SU-DHL-6 (cell line): ENCODE results near the gene PDE8B.

ENCODE experiments used
- H2AFZ ChIP-seq: fragments of 200-600 bp; sonication (generic); 2 replicates; pipeline ENCODE4 v1.6.1; 2014; ENCODE audit warnings: low read depth, mild to moderate bottlenecking, moderate library complexity, mixed read lengths, antibody characterized with exemption, low read length; ENCODE audit not compliant: severe bottlenecking
- H3F3A ChIP-seq: fragments of 200-600 bp; shearing (Covaris generic); 2 replicates; pipeline ENCODE4 v1.6.0; 2016; ENCODE audit warnings: antibody characterized with exemption, mild to moderate bottlenecking; ENCODE audit not compliant: insufficient read depth
- H3K27ac ChIP-seq: fragments of 200-600 bp; sonication (generic); 2 replicates; pipeline ENCODE4 v1.5.1; 2016; ENCODE audit warnings: low read depth, mild to moderate bottlenecking, low read length, moderate library complexity, mixed read lengths
- H3K27me3 ChIP-seq: fragments of 200-600 bp; sonication (generic), shearing (Covaris generic); 2 replicates; pipeline ENCODE4 v1.6.0; 2014; ENCODE audit warnings: mild to moderate bottlenecking, low read length
- H3K36me3 ChIP-seq: fragments of 200-600 bp; sonication (generic); 2 replicates; pipeline ENCODE4 v1.6.1; 2014; ENCODE audit warnings: mild to moderate bottlenecking, low read length, mixed read lengths
- H3K4me2 ChIP-seq: fragments of 300-600, 200-600 bp; shearing (Covaris generic), sonication (generic); 2 replicates; pipeline ENCODE4 v1.6.0; 2014; ENCODE audit warnings: low read length, low read depth, mild to moderate bottlenecking; ENCODE audit not compliant: poor library complexity, severe bottlenecking
- H3K4me3 ChIP-seq: fragments of 200-600 bp; sonication (generic); 2 replicates; pipeline ENCODE4 v1.5.1; 2014; ENCODE audit warnings: antibody characterized with exemption, low read length, mild to moderate bottlenecking, mixed read lengths; ENCODE audit not compliant: insufficient read depth, poor library complexity, severe bottlenecking
- H3K79me2 ChIP-seq: fragments of 200-600 bp; sonication (generic); 2 replicates; pipeline ENCODE4 v1.6.1; 2014; ENCODE audit warnings: mild to moderate bottlenecking, low read length, moderate library complexity; ENCODE audit not compliant: insufficient read depth
- H3K9ac ChIP-seq: fragments of 200-600 bp; sonication (generic); 2 replicates; pipeline ENCODE4 v1.7.0; 2014; ENCODE audit warnings: mild to moderate bottlenecking, low read length
- H3K9me2 ChIP-seq: fragments of 200-600 bp; sonication (generic); replicated peaks from 2 replicates; pipeline ENCODE4 v1.6.1; 2014; ENCODE audit warnings: low read length; ENCODE audit not compliant: insufficient read depth
- H3K9me3 ChIP-seq: fragments of 200-600 bp; sonication (generic); 2 replicates; pipeline ENCODE4 v1.6.1; 2014; ENCODE audit warnings: low read length, mixed read lengths; ENCODE audit not compliant: insufficient read depth
- H4K20me1 ChIP-seq: fragments of 200-600 bp; sonication (generic); 2 replicates; pipeline ENCODE4 v1.6.1; 2014; ENCODE audit warnings: low read depth, mild to moderate bottlenecking, antibody characterized with exemption, low read length, moderate library complexity, mixed read lengths
- EZH2phosphoT487 ChIP-seq: fragments of 200-600 bp; sonication (generic), shearing (Covaris generic); conservative IDR thresholded peaks from 2 replicates; pipeline ENCODE4 v1.6.1; 2018; ENCODE audit warnings: mild to moderate bottlenecking, antibody characterized with exemption, low read length, moderate library complexity, mixed read lengths
- TF ChIP-seq, protein P1 (sequence below): fragments of 200-600 bp; sonication (generic); IDR thresholded peaks from one replicate; pipeline ENCODE4 v1.5.1; 2017; ENCODE audit warnings: antibody characterized with exemption, mild to moderate bottlenecking, low read length, moderate library complexity; ENCODE audit not compliant: insufficient read depth, poor library complexity, severe bottlenecking

Gene PDE8B

DNA sequence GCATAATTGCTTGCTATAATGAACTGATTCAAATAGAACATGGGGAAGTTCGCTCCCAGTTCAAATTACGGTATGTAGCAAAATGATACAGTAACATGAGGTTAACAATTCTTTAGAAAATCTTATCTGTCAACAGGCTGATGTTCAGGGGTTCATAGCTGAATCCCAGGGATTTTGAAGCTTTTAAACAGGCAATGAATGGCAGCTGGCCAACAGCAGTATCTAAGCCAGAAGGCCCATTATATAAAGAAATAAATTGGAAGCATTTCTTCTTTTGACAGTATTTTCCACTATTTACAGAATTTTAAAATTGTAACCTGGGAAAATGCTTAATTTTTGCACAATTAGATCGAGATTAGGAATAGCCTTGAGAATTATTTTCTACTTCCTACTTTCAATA is 126.8 kb downstream of the PDE8B start:
- Histone ChIP-seq H3K9me3 (no peaks in the 10 kb centered on the region), H3F3A (no peaks in the 10 kb centered on the region), H3K9ac (no peak overlapping the region), H4K20me1 (no peaks in the 10 kb centered on the region), H3K36me3 (no peaks in the 10 kb centered on the region), H3K4me3 (no peak overlapping the region), H2AFZ (no peak overlapping the region), H3K4me2 (no peak overlapping the region), H3K79me2 (no peaks in the 10 kb centered on the region), H3K27me3 (no peaks in the 10 kb centered on the region), H3K27ac (no peak overlapping the region), H3K9me2 (no peaks in the 10 kb centered on the region)
- no peak for TF ChIP-seq EZH2phosphoT487
- TF ChIP-seq, protein P1, sequence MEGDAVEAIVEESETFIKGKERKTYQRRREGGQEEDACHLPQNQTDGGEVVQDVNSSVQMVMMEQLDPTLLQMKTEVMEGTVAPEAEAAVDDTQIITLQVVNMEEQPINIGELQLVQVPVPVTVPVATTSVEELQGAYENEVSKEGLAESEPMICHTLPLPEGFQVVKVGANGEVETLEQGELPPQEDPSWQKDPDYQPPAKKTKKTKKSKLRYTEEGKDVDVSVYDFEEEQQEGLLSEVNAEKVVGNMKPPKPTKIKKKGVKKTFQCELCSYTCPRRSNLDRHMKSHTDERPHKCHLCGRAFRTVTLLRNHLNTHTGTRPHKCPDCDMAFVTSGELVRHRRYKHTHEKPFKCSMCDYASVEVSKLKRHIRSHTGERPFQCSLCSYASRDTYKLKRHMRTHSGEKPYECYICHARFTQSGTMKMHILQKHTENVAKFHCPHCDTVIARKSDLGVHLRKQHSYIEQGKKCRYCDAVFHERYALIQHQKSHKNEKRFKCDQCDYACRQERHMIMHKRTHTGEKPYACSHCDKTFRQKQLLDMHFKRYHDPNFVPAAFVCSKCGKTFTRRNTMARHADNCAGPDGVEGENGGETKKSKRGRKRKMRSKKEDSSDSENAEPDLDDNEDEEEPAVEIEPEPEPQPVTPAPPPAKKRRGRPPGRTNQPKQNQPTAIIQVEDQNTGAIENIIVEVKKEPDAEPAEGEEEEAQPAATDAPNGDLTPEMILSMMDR = no peak

- Histone ChIP-seq H2AFZ (no peak overlapping the region), H3K9me3 (no peaks in the 10 kb centered on the region), H3K9me2 (no peaks in the 10 kb centered on the region), H3K27ac (no peak overlapping the region), H3K9ac (no peak overlapping the region), H3F3A (no peaks in the 10 kb centered on the region), H3K27me3 (no peaks in the 10 kb centered on the region), H3K4me2 (no peak overlapping the region), H3K36me3 (no peaks in the 10 kb centered on the region), H3K4me3 (no peak overlapping the region), H4K20me1 (no peaks in the 10 kb centered on the region), H3K79me2 (no peaks in the 10 kb centered on the region)
- TF ChIP-seq, protein P1 = no peak
- TF ChIP-seq EZH2phosphoT487 = no peak
Measured at GRCh38 chr5:77337686-77338085, 127.2 kb downstream of the PDE8B start.

DNA sequence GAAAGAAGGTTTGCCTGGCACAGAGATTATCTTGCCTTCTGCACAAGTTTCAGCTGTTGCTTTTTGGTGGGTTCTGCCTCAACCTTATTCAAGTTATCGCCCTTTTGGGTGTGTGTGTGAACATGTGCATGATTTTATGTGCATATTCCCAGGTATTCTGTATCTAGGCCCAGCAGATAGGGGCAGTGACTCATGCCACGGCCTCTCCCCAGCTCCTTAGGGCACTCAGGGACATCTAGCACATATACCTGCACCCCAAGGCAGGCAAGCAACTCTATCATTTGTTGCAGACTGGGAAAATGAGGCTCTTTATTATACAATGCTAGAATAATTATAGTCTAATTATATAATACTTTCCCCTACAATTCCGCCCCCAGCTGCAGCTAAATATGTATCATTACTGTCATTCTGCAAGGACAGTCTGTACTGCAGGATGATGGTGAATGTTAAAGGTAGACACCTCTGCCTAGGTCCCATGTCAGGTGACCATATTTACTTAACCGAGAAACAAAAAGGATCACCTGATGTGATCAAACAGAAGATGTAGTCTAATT is 128.9 kb downstream of the PDE8B start:
- TF ChIP-seq EZH2phosphoT487 = no peak
- TF ChIP-seq, protein P1 = no peak
- Histone ChIP-seq H3K79me2 (no peaks in the 10 kb centered on the region), H3K9ac (no peak overlapping the region), H3K9me2 (no peaks in the 10 kb centered on the region), H3F3A (no peaks in the 10 kb centered on the region), H4K20me1 (no peaks in the 10 kb centered on the region), H3K4me3 (no peak overlapping the region), H3K36me3 (no peaks in the 10 kb centered on the region), H2AFZ (no peak overlapping the region), H3K27ac (no peak overlapping the region), H3K9me3 (no peaks in the 10 kb centered on the region), H3K4me2 (no peak overlapping the region), H3K27me3 (no peaks in the 10 kb centered on the region)
